GM18868 (cell line): ENCODE measurements around the gene FASTKD1.
"Not testable (repeated sequence)": the region's sequence is repeated elsewhere in the genome, so short reads cannot be mapped to it uniquely, and the experiment has no call there.

Experiments used
- ATAC-seq: cut with Tn5 transposase; IDR thresholded peaks from one replicate; pipeline ENCODE4 v1.9.1; 2021; ENCODE audit warnings: mild to moderate bottlenecking, moderate library complexity; ENCODE audit not compliant: unreplicated experiment

Gene FASTKD1

GRCh38 chr2:169573160-169573973 is at the start of gene FASTKD1:
Gene FASTKD1 (minus strand): TSS chr2:169573865. CDS start chr2:169572029, 1,836 bp downstream.
- peak; percentile 99 for ATAC-seq

GRCh38 chr2:169623235-169623634 is 49.6 kb upstream of the FASTKD1 start:
- no peak for ATAC-seq

GRCh38 chr2:169620509-169620908 is 46.8 kb upstream of the FASTKD1 start:
- no peak for ATAC-seq

- ATAC-seq: no peak
Measured at GRCh38 chr2:169619946-169620345, 46.3 kb upstream of the FASTKD1 start.

- ATAC-seq: not testable (repeated sequence)
Measured at GRCh38 chr2:169615982-169616381, 42.3 kb upstream of the FASTKD1 start.

- ATAC-seq: no peak
Measured at GRCh38 chr2:169613876-169614275, 40.2 kb upstream of the FASTKD1 start.

- no peak for ATAC-seq
Measured at GRCh38 chr2:169609264-169609663, 35.6 kb upstream of the FASTKD1 start.

- ATAC-seq: no peak
Measured at GRCh38 chr2:169599568-169599967, 25.9 kb upstream of the FASTKD1 start.

- ATAC-seq: no peak
Measured at GRCh38 chr2:169598982-169599381, 25.3 kb upstream of the FASTKD1 start.

- ATAC-seq: not testable (repeated sequence)
Measured at GRCh38 chr2:169596546-169596945, 22.9 kb upstream of the FASTKD1 start.

GRCh38 chr2:169590804-169591203 is 17.1 kb upstream of the FASTKD1 start:
- ATAC-seq: no peak

- no peak for ATAC-seq
Measured at GRCh38 chr2:169585673-169586072, 12.0 kb upstream of the FASTKD1 start.

- peak; percentile 91 for ATAC-seq
Measured at GRCh38 chr2:169584005-169584877, 10.6 kb upstream of the FASTKD1 start, which contains the start of gene PPIG. Gene PPIG (plus strand): TSS chr2:169584351. CDS start chr2:169604042, 19,691 bp downstream.

GRCh38 chr2:169583518-169583917 is 9.9 kb upstream of the FASTKD1 start:
- no peak for ATAC-seq

GRCh38 chr2:169582552-169583266 is 9.0 kb upstream of the FASTKD1 start:
- not testable (repeated sequence) for ATAC-seq

- ATAC-seq: no peak
Measured at GRCh38 chr2:169579044-169579443, 5.4 kb upstream of the FASTKD1 start.

GRCh38 chr2:169575264-169575663 is 1.6 kb upstream of the FASTKD1 start:
- not testable (repeated sequence) for ATAC-seq

GRCh38 chr2:169574539-169574938 is 874 bp upstream of the FASTKD1 start:
- ATAC-seq: not testable (repeated sequence)

- ATAC-seq: peak; percentile 6
Measured at GRCh38 chr2:169573974-169574299, 272 bp upstream of the FASTKD1 start.

GRCh38 chr2:169572821-169573159 is 875 bp downstream of the FASTKD1 start:
- no peak for ATAC-seq

GRCh38 chr2:169572189-169572588 is 1.5 kb downstream of the FASTKD1 start:
- ATAC-seq: no peak
